GM21528 (cell line): ENCODE measurements around the gene IL17RA.
"Not testable (repeated sequence)": the region's sequence is repeated elsewhere in the genome, so short reads cannot be mapped to it uniquely, and the experiment has no call there.

ENCODE experiments used
- ATAC-seq: cut with Tn5 transposase; IDR thresholded peaks from one replicate; pipeline ENCODE4 v1.9.1; 2021; ENCODE audit warnings: mild to moderate bottlenecking, moderate library complexity; ENCODE audit not compliant: unreplicated experiment, low FRiP score

Gene IL17RA

GRCh38 chr22:17118342-17118741, 33.5 kb downstream of the IL17RA start:
- no peak for ATAC-seq

GRCh38 chr22:17119481-17120202, 34.8 kb downstream of the IL17RA start:
- no peak for ATAC-seq

GRCh38 chr22:17120281-17120680, 35.5 kb downstream of the IL17RA start:
- no peak for ATAC-seq

GRCh38 chr22:17120711-17121232, 36.0 kb downstream of the IL17RA start:
- ATAC-seq: no peak

GRCh38 chr22:17121233-17122195, 36.7 kb downstream of the IL17RA start, which contains the start of gene TMEM121B:
TMEM121B (minus strand) TSS chr22:17121360; CDS start chr22:17121127, 233 bp downstream.
- ATAC-seq: no peak

GRCh38 chr22:17130199-17130598, 45.4 kb downstream of the IL17RA start:
- ATAC-seq: no peak

- ATAC-seq: no peak
Measured at GRCh38 chr22:17131686-17132085, 46.9 kb downstream of the IL17RA start.

- no peak for ATAC-seq
Measured at GRCh38 chr22:17132112-17132511, 47.3 kb downstream of the IL17RA start.

- ATAC-seq: no peak
Measured at GRCh38 chr22:17133137-17133536, 48.3 kb downstream of the IL17RA start.

- ATAC-seq: no peak
Measured at GRCh38 chr22:17135153-17135760, 50.5 kb downstream of the IL17RA start.

GRCh38 chr22:17137170-17137569, 52.4 kb downstream of the IL17RA start:
- ATAC-seq: no peak

GRCh38 chr22:17137861-17138425, 53.1 kb downstream of the IL17RA start:
- ATAC-seq: no peak

- no peak for ATAC-seq
Measured at GRCh38 chr22:17138513-17138912, 53.7 kb downstream of the IL17RA start.

GRCh38 chr22:17140022-17140421, 55.2 kb downstream of the IL17RA start:
- ATAC-seq: no peak

GRCh38 chr22:17140826-17141766, 56.3 kb downstream of the IL17RA start:
- no peak for ATAC-seq

- ATAC-seq: no peak
Measured at GRCh38 chr22:17143101-17143500, 58.3 kb downstream of the IL17RA start.

- ATAC-seq: no peak
Measured at GRCh38 chr22:17143826-17144225, 59.0 kb downstream of the IL17RA start.

- ATAC-seq: no peak
Measured at GRCh38 chr22:17145021-17145680, 60.4 kb downstream of the IL17RA start.

- not testable (repeated sequence) for ATAC-seq
Measured at GRCh38 chr22:17147458-17147857, 62.7 kb downstream of the IL17RA start.
